ENCODE data around the gene C1orf53. TPM values are rescaled to one million over a fixed set of nuclear protein-coding genes. Genes with fewer than 3 reads are reported as not detected.
A peak's percentile ranks its signal among the peaks of the same experiment; 100 is the strongest.

C1orf53 gene
- total and polyA plus RNA-seq, 9 of the 15 experiments (the other 6 are each of a cell fraction or from before 2014, with no cell fraction given), result 0.31 to 3.2 (median 2.3) TPM

GRCh38 chr1:197928849-197929336 lies 26.5 kb downstream of the C1orf53 start (continued):
- TF ChIP-seq ZBTB9 (CRISPR knock-in tag; IDR thresholded peaks at IDR 0.05), result no peak
- no peak for TF ChIP-seq ZFP30 (CRISPR knock-in tag; IDR thresholded peaks at IDR 0.05; ENCODE audit: borderline replicate concordance)
- peak; percentile 61 for TF ChIP-seq RBFOX2 (IDR thresholded peaks at IDR 0.05; ENCODE audit: low read depth, low read length)
- no peak for TF ChIP-seq ETV6 (IDR thresholded peaks at IDR 0.05; ENCODE audit: borderline replicate concordance in 1 of 2, low read depth in 2 of 2, low read length in 1 of 2)
- TF ChIP-seq ETV6 (CRISPR knock-in tag; IDR thresholded peaks at IDR 0.05; ENCODE audit: borderline replicate concordance), result no peak
- TF ChIP-seq ZBTB2 (IDR thresholded peaks at IDR 0.05), result 0 out of 2 replicates have a peak, but pooled peaks have one; percentile 29
- TF ChIP-seq CBX8 (IDR thresholded peaks at IDR 0.05; ENCODE audit: borderline replicate concordance, extremely low read depth, low read depth, low read length, poor library complexity, severe bottlenecking), result no peak
- no peak for TF ChIP-seq KAT2B (IDR thresholded peaks at IDR 0.05; ENCODE audit: low read depth, low read length)
- no peak for TF ChIP-seq DNMT1 (IDR thresholded peaks at IDR 0.05)
- TF ChIP-seq MAX (CRISPR knock-in tag; IDR thresholded peaks at IDR 0.05), result no peak
- no peak for TF ChIP-seq ZNF436 (CRISPR knock-in tag; IDR thresholded peaks at IDR 0.05)
- TF ChIP-seq PML (IDR thresholded peaks at IDR 0.05; ENCODE audit: low read length), result no peak
- no peak for TF ChIP-seq ZNF316 (IDR thresholded peaks at IDR 0.05)
- peak; percentile 35; the same call in 1 of the 2 replicates for TF ChIP-seq ZNF589 (CRISPR knock-in tag; IDR thresholded peaks at IDR 0.05; ENCODE audit: low read depth)
- TF ChIP-seq TCF15 (CRISPR knock-in tag; IDR thresholded peaks at IDR 0.05), result no peak
- peak; percentile 60; the same call in 1 of the 2 replicates for TF ChIP-seq ZBTB7A (IDR thresholded peaks at IDR 0.05; ENCODE audit: borderline replicate concordance, control insufficient read depth, low read depth, low read length)
- TF ChIP-seq RBM39 (optimal IDR thresholded peaks at IDR 0.05; ENCODE audit: low read depth, low read length), result no peak
- no peak for TF ChIP-seq SMAD2 (IDR thresholded peaks at IDR 0.05; ENCODE audit: low read depth, low read length)
- no peak for TF ChIP-seq DEAF1 (CRISPR knock-in tag; IDR thresholded peaks at IDR 0.05)
- 0 out of 2 replicates have a peak, but pooled peaks have one; percentile 17 for TF ChIP-seq ZBTB5 (IDR thresholded peaks at IDR 0.05)
- TF ChIP-seq PHF8 (IDR thresholded peaks at IDR 0.05; ENCODE audit: borderline replicate concordance, low read length), result no peak; the same call in 1 of the 2 replicates
